NK-92 (cell line): Measurements from ENCODE around the gene NACA2.
"Not testable (repeated sequence)": the region's sequence is repeated elsewhere in the genome, so short reads cannot be mapped to it uniquely, and the experiment has no call there.

Source experiments
- DNase-seq: peaks from one replicate; lab custom pipeline; 2025; ENCODE audit not compliant: unreplicated experiment; lab: John Stamatoyannopoulos, UW

Gene NACA2

DNA sequence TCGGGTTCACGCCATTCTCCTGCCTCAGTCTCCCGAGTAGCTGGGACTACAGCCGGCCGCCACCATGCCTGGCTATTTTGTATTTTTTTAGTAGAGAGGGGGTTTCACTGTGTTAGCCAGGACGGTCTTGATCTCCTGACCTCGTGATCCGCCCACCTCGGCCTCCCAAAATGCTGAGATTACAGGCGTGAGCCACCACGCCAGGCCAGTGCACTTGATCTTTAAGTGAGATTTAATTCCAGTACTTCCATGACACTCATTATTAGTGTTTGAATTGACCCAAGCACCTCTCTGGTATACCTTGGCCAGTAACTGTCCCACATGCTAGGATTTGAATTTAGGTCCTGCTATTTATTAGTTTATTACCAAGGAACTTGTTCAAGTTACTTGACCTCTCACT is 38.5 kb downstream of the NACA2 start:
- not testable (repeated sequence) for DNase-seq

DNA sequence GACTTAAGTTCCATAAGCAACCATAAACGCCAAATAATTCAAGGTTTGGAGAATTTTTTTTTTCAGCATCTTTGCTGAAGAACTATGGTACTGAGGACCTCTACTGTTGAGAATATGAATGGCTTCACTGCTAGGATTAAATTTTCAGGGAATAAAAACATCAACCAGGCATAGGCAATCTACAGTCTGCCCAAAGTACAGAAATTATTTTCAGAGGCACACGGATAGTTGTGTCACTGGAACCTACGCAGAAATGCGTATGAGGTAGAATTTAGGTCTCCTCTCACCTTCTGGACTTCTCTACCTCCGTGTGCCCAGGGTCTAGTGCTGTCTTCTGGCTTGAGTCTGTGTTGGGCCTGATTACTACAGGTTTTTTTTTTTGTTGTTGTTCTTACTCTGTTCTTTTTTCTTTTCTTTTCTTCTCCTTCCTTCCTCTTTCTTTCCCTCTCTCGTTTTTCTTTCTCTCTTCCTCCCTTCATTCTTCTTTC is 39.7 kb downstream of the NACA2 start:
- DNase-seq: no peak

DNA sequence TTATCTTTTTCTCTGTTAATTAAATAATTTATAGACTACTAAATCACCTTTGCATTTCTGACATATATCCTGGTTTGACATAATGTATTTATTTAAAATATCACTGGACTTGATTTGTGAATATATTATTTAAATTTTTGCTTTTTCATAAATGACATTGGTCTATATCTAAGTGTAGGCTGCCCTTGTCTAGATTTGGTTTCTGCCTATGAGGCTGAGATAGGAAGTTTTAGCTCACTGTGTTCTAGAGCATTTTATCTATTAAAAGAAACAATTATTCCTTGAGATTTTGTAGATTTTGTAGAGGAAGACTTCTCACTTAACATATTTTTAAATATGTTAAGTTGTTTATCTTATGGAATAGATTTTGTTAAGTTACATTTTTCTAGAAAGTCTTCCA is 43.9 kb downstream of the NACA2 start:
- DNase-seq: no peak

- DNase-seq: no peak
Observed at GRCh38 chr17:61545335-61545938, 45.6 kb downstream of the NACA2 start.

DNA sequence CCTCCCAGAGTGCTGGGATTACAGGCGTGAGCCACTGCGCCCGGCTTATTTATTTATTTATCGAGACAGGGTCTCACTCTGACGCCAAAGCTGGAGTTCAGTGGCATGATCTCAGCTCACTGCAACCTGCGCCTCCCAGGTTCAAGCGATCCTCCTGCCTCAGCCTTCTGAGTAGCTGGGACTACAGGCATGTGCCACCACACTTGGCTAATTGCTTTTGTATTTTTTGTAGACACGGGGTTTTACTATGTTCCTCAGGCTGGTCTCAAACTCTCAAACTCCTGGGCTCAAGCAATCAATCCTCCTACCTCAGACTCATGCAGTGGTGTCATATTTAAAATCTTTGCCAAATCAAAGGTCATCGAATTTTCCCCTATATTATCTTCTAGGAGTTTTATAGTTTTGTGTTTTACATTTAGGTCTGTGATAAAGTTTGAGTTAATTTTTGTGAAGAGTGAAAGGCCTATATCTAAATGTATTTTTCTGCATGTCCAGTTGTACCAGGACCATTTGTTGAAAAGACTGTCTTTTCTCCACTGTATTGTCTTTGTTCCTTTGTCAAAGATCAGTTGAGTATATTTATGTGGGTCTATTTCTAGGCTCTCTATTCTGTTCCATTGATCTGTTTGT is 47.1 kb downstream of the NACA2 start:
- no peak for DNase-seq

DNA sequence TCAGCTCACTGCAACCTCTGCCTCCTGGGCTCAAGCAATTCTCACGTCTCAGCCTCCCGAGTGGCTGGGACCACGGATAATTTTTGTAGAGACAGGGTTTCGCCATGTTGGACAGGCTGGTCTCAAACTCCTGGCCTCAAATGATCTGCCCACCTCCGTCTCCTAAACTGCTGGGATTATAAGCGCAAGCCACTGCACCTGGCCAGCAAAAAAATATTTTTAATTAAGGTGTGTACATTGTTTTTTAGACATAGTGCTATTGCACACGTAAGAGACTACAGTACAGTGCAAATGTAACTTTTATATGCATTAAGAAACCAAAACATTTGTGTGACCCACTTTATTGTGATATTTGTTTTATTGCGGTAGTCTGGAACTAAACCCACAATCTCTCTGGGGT is 49.0 kb downstream of the NACA2 start:
- no peak for DNase-seq

GRCh38 chr17:61540874-61541273 is 50.1 kb downstream of the NACA2 start:
- no peak for DNase-seq
